NCI-H82 (cell line): Measurements from ENCODE around the gene PBX1.

ENCODE experiments used
- DNase-seq: peaks from one replicate; lab custom pipeline; 2025; lab: John Stamatoyannopoulos, UW

PBX1 gene

GRCh38 chr1:164563721-164564360 is 4.9 kb downstream of the PBX1 start:
- DNase-seq = peak; percentile 88

GRCh38 chr1:164564378-164564777 is 5.4 kb downstream of the PBX1 start:
- DNase-seq = peak; percentile 40

GRCh38 chr1:164565357-164565756 is 6.4 kb downstream of the PBX1 start:
- peak; percentile 21 for DNase-seq

GRCh38 chr1:164567774-164568173 is 8.8 kb downstream of the PBX1 start:
- DNase-seq = no peak

GRCh38 chr1:164569241-164569640 is 10.3 kb downstream of the PBX1 start:
- no peak for DNase-seq

DNA sequence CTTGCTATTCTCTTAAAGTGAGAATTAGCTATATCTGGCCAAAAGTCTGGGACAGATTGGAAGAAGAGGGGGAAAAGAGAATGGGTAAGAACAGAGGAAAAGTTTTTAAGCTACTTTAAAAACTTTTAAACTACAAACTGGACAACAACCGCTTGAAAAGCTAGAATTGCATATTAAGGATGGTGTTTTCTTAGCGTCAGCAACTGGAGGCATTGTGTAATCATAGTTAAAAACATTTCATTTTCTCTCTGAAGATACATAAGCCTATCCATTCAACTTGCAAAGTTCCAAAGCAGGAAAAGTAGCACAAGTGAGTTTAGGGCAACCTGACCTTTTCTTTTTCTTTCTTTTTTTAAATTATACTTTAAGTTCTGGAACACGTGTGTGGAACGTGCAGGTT is 10.9 kb downstream of the PBX1 start:
- no peak for DNase-seq

DNA sequence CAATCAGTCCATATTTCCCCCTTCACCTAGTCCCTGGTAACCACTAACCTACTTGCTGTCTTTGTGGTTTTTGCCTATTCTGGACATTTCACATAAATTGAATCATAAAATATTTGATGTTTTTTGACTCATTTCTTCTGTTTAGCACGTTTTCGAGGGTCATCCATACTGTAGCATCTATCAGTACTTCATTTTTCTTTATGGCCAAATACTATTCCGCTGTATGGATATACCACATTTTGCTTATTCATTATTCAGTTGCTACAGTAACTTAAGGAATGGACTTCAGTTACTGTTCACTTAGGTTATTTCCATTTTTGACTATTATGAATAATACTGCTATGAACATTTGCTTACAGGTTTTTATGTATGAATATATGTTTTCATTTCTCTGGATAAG is 12.3 kb downstream of the PBX1 start:
- DNase-seq = no peak

DNA sequence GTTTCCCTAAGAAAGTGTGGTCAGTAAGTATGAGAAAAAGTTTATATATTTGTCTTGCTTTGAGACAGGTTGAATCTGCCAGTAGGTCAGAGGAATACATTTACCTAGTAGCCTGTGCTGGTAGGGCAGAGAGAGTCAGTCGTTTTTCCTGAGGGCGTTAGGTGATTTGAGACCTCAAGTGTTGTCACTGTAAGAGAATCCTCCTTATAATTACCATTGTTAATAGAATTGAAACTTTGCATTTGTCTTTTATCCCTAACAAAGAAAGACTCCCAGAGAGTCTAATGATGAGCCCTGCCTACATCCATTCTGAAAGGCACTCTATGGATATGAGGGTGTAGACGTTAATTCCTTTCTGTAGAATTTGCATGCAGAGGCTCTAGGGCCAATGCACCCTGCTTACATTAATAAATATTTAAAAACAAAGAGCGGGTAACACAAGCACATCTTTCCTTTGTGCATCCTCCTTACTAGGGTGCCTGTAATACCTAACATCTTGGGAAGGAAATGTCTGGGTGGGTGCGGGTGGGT is 16.4 kb downstream of the PBX1 start:
- no peak for DNase-seq

GRCh38 chr1:164576291-164577271 is 17.6 kb downstream of the PBX1 start:
- no peak for DNase-seq

DNA sequence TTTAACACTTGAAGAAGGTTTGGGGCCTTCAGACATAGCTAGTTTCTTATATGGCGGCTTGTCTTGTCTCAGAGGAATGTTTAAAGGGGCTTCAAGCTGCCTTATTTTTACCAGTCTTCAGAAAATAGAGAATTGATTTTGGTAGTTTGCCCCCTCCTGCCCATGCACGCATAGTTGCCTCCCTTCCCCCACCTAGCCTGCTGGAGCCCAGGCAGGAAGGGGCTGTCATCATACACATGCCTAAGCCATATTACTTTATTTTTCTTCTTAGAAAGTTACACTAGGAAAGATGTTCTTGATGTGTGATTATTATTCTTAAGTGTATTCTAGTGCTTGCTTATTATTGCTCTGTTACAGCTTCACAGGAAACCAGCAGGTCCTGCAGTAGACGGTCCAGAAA is 18.3 kb downstream of the PBX1 start:
- DNase-seq = no peak

GRCh38 chr1:164578479-164579200 is 19.7 kb downstream of the PBX1 start:
- DNase-seq = no peak

DNA sequence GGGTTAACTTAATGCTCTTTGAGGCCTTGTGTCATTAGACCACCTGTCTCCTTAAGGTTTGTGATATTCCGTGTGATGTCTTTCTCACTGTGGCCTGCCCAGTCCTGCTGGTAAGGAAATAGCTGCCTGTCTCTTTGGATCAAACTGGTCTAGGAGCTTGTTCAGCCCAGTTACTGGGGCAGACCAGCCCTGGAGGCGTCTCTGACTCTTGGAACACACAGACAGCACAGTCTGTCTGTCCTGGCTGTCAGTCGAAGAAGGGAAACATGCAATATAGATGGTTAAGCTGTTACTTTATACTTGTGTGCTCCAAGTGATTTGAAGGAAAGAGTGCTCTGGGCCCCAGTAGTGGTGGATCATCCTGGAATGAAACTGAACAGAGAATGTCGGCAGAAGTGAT is 20.4 kb downstream of the PBX1 start:
- DNase-seq = peak; percentile 18

DNA sequence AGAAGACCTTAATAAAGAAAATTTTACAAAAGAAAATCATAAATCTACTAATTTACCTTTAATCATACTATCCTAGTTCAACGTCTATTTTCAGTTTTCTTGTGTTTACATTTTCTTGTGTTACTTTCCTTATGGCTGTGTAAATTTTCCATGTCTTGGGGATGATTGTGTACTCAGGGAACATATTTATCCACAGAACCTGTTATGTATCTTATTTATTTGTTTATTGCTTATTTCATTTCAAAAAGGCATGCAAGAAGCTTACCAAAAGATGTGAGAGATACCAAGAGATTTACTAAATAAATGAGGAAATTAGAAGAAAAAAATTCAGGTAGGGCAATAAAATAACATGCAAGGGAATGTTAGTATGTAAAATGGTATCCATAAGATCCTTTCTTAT is 22.8 kb downstream of the PBX1 start:
- DNase-seq = no peak

- DNase-seq = no peak
These were observed 24.2 kb downstream of the PBX1 start for GRCh38 chr1:164583196-164583595.

DNA sequence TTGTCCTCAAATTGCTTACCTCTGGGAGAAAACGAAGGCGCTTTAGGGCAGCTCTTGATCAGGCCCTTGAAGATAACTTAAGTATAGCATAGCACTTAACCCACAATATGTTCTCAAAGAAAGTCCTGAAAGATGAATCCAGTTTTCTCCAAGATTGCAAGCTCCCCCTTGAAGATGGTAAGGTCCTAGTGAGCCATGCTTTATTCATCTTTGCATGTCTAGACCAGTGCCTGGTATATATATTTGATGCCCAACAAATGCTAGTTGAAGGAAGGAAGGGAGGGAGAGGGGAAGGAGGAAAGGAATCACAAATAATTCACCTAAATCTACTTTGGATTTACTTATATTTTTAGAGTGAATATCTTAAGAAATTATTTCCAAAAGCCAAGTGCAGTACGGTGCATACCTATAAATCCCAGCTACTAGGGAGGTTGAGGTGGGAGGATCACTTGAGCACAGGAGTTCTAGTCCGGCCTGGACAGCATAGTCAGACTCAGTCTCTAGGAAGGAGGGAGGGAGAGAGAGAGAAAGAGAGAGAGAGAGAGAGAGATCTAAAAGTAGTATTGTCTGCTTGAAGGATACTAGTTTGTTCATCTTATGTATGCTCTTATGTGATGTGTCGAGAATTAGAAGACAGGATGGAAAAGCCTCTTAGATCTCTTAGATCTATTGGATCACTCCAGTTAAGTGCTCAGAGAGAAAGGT is 25.0 kb downstream of the PBX1 start:
- DNase-seq = no peak

DNA sequence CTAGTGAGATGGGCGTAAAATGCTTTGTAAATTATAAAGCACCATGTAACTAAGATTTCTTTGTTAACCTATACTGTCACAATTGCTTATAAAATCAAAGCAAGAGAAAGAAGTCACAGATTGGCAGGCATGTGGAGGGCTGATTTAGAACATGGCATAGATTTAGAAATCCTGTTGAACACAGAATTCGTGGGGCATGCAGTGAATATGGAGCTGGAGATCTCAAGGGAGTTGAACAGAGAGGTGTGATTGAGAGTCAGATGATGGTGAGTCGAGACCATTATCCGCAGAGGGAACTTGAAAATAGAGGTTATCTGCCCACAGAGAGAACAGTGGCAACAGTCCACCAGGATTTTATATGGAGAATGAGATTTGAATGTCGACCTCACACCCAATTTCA is 27.6 kb downstream of the PBX1 start:
- no peak for DNase-seq

DNA sequence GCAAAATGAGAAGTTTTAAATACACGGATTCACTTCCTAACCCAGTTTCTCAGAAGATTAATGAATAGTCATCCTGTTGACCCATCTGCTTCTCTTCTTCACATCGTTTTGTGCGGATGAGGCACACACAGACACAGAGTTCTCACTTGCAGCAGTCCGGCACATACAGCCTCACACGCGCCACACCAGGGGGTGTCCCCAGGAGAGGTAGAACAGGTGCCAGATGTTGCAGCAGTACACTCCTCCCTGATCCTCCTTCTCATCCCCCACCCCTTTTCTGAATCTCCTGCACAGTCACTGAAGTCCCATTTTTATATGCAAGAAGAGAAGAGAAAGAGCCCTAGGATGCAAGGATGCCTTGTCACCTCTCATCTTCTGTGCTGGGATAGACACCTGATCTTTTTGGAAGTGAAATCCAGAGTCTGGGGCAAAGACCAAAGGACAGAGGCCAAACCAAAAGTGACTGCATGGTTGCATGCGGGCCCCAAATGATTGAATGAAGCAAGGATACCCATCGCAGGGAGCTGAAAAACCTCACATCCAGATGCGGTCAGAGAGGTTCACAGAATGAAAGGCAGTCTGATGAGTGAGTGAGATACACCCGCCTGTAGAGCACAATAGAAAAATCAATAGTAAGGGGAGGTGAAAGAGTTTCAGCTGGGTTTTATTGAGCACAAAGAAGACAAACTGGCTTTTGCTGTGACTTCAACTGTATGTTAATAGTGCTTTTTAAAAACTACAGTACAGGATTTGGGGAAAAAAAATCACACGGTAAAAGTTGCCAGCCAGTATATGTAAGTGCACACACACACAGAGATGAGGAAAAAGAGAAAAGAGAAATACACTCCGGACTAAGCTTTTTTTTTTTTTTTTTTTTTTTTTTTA is 28.9 kb downstream of the PBX1 start:
- DNase-seq = peak; percentile 34

DNA sequence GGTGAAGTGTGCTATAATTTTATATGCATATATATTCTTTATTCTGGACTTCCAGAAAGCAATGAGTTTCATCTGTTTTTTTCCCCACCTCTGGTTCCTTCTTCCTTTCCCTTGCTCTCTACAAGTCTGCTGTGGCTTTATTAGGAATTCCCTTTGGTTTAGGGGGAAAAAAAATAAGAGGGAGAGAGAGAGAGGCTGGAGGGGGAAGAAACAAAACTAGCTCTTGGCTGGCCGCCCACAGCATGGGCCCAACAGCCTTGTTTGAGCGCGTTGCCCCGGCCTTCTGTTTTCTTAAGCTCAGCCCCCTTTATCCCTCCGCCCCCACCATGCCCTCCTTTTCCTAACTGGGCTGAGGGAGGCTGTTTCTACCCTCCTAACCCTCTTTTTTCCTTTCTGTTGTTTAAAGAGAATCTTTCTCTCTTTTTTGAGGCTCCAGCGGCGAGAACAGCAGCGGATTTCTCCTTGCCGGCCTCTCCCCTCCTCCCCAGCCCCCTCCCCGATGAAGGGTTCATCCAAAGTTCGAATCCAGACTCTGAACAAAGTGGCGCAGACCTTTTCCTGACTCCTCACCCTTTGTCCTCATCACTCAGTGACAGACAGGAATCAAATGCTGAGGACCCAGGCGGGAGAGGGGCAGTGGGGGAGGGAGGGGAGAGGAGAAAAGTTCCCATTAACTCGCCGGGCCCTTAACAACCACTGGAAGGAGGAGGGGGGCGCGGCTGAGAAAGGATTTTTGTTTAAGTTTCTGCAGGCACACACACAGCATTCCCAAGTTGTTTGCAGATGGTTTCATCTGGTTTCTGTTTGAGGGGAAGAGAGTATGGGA is 29.7 kb downstream of the PBX1 start:
- DNase-seq = peak; percentile 84

DNA sequence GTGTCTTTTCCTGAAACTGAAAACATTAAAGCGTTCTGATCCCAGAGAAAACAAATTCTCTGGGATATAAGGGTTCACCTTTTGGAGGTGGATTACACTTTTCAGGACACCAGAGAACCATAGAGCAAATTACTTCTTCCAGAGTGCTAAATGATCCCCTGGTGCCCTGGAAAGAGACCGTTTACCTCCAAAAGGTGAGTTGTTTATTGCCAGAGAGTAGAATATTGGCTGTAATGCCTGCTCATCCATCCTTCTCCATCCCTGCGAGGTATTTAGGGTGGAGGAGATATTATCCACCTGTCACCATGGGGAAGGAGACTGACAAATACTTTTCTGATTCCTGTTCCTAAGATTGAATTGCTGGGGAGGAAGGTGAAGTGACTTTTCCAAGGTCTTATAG is 30.4 kb downstream of the PBX1 start:
- no peak for DNase-seq

GRCh38 chr1:164589961-164590507 is 31.1 kb downstream of the PBX1 start:
- no peak for DNase-seq
